Left renal pelvis (tissue), 4 donors: ENCODE results near the gene LONRF3. TPM values are rescaled to one million over a fixed set of nuclear protein-coding genes. Genes with fewer than 3 reads are reported as not detected.

ENCODE experiments used
- DNase-seq, 4 donors: peaks; one replicate each; pipeline ENCODE4 v3.0.0-alpha.2; 2013; ENCODE audit warnings: low read depth in 4 of 4, low spot score in 3 of 4
- polyA plus RNA-seq, 4 donors: library from polyadenylated mRNA; unstranded; fragments of 120-200 nt; gene quantifications; one replicate each; pipeline ENCODE4 v1.2.1, GENCODE V29; 2013; ENCODE audit not compliant: insufficient read length in 4 of 4

Gene LONRF3
- 1 to 10 TPM in 3 of 4 donors, under 1 TPM in 1; 0.79 to 1.6 (median 1.1) TPM for polyA plus RNA-seq

DNA sequence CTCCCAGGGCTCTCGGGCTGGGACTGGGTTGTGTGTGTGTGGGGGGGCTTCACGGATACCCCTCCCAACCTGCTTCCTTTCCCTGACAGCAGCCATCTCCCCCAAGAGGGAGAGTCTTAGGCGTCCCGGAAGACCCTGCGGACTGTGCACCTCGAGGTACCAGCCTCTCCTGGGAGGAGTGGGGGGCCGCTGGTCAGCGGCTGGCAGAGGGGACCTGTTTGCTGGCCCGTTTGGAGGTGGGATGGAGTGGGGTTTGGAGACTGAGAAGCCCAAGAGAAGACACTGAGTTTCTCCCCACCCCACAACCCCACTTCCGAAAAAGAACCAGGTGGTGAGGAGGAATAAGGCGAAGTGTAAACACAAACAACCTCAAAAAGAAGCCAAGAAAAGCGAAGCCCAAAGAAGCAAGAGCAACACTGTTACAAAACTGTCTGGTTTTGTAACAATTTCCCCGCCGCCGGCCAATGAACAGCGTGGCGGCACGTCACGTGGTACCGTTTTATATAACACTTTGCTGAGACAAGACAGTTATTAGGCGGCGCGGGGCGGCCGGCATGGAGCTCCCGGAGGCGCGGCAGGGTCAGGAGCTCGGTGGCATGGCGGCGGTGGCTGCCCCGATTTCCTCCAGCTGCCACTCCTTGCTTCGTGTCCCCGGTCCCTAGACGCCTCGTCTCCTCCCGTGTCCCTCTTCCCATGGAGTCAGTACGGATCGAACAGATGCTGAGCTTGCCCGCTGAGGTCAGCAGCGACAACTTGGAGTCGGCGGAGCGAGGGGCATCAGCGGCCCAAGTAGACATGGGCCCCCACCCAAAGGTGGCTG is at the start of gene LONRF3:
TSS of gene LONRF3 (plus strand) at position 531 of the 820 bp plus-strand sequence. CDS start at position 694, 163 bp downstream.
- DNase-seq: no peak

DNA sequence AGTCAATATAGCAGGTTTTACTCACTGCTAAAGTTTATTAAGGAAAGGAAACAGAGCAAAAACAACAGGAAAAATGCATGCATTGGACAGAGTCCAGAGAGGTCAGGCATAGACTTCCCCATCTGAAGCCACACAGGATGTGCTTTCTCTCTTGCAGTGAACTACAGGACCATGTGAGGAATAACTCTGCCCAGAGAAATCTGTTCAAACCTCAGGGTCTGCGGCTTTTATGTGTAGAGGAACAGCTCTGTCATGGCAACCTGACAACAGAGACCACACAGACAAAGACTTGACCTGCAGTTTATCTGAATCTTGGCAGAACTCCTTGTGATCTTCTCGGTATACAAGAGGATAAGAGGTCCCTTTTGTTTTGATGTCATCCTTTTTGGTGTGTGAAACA is 46.3 kb upstream of the LONRF3 start:
- DNase-seq: peak in 2 of 4 donors; percentile 0 to 2

DNA sequence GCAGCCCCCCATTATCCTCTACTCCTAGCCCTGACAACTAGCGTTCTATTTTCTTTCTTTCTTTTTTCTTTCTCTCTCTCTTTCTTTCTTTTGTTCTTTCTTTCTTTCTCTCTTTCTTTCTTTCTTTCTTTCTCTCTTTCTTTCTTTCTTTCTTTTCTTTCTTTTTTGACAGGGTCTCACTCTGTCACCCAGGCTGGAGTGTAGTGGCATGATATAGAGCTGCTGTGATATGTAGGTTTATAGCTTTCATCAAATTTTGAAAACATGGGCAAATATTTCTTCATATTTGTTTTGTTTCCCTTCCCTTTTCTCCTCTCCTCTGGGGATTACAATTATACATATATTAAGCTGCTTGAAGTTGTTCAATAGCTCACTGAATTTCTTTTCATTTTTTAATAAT is 39.1 kb upstream of the LONRF3 start:
- DNase-seq: no peak

DNA sequence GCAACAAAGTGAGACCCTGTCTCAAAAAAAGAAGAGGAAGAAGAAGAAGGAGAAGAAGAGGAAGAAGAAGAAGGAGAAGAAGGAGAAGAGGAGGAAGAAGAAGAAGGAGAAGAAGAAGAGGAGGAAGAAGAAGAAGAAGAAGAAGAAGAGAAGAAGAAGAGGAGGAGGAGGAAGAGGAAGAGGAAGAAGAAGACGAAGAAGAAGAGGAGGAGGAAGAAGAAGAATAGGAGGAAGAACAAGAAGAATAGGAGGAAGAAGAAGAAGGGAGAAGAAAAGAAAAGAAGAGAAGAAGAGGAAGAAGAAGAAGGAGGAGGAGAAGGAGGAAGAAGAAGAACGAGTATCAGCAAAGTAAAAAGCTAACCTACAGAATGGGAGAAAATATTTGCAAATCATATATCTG is 33.3 kb upstream of the LONRF3 start:
- no peak for DNase-seq

DNA sequence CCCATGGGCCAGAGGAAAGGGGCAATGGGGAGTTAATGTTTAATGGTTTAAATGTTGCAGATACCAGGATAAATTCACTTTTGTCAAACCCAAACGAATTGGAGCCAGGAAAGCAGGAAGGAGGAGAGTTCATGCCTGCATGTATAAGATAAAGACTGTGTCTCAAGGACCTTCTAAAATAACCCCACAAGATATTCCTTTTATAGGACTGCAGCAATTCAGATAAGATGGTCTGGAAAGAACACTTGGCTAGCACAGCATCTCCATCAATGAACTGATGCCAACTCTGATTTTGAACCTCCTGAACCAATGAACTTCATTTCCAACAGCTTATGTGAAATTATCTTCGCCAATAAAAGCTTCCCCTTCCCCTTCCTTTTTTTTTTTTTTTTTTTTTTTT is 31.3 kb upstream of the LONRF3 start:
- DNase-seq: no peak

DNA sequence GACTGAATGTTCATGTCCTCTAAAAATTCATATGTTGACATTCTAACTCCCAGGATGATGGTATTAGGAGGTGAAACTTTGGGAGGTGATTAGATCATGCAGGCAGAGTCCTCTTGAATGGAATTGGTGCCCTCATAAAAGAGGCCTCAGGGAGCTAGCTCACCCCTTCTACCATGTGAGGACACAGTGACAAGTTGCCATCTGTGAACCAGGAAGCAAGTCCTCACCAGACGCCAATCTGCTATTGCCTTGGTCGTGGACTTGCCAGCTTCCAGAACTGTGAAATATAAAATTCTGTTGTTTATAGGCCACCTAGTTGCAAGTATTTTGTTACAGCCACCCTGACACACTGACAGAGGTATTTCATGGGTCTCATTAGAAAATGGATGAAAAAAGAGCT is 28.5 kb upstream of the LONRF3 start:
- no peak for DNase-seq

DNA sequence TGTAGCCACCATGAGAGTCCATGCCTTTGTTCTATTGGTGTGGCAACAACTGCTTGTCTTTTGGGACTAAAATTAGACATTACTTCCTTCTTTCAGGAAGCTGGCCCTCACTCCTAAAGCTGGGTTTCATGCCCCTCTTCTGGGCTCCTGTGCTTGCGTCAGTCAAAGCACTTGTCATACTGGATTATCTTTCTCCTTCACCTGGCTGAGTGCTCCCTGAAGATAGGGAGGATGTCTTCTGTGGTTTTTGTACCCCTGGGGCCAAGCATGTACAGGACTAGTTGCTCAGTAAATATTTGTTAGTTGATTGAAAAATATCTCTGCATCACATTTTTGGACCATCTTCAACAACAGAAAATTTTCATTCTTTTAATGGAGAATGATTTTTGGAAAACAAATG is 26.1 kb upstream of the LONRF3 start:
- DNase-seq: no peak

DNA sequence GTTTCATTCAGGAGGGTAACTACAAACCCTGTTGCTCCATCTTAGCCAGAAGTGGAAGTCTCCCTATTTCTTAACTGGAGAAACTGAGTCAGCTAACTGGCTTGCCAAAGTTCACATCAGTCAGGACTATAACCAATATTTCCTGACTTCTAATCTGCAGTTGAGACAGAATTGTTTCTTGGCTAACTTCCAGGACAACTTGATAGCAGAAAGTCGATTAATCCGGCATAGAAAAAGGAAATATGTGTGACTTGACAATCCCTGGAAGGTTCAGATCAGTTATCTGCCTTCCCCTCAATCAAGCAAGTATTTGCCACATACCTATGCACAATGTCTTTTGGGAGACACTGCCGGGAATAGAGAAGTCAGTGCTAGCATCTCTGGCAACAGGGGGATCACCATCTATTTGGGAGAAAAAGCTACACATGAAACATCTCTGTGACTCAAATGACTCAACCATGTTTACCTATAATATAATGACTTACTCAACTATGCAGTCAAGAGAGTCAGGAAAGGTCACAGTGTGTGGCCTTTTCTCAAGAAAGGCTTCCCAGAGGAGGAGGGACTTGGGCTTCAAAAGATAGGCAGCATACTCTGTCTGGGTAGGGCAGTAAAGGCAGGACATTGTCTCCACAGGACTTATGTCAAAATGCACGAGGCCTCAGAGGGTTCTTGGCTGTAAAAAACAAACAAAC is 12.4 kb upstream of the LONRF3 start:
- DNase-seq: no peak

DNA sequence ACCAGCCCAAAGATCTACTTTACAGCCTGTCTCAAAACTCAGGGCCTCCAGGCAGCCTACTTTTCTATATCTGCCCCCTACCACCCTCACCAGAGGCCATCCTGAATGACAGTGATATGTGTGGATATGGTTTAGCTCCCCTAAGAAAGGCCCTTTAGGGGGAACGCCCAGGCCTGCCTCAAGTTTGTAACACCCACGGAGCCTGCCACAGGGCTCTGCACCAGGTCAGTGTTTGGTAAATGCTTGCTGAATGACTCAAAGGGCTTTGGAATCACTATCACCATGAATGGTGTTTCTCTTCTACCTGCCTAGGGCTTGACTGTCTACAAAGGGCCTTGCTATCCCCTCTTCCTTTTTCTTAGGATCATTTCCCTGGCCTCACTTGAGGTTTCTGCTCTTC is 11.3 kb upstream of the LONRF3 start:
- no peak for DNase-seq

DNA sequence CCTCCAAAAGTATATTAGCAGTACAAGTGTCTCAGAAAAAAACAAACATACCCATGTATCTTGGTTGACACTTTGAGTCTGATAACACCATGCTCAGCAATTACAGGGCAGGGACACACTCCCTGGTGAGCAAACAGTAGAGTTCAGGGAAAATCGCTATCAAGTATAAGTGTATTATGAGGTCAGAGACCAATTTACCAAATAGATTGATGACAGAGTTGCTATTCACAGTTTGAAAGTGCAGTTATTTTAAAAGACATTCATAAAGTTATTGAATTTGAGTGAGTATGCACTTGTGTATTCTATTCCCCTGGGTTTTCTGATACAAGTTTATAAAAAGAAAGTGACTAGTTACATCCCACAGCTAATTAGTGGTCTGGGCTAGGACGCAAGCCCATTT is 10.2 kb upstream of the LONRF3 start:
- no peak for DNase-seq

DNA sequence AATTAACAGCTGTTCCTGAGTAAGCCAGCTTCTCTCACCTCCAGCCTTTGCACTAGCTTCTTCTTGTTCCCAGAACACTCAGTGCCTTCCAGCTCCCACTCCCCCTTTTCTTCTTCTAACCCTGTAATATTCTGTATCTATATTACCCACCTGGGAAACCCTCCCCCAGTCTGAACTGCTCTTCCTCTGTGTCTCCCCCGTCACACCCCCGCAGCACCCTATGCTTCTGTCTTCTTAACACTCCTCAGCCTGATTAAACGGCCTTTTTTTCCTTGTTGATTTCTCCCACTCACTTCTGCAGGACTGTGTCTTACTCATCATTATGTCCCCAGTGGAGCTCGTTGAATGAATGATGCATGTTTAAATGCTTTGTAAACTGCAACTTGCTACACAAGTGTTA is 9.0 kb upstream of the LONRF3 start:
- no peak for DNase-seq

DNA sequence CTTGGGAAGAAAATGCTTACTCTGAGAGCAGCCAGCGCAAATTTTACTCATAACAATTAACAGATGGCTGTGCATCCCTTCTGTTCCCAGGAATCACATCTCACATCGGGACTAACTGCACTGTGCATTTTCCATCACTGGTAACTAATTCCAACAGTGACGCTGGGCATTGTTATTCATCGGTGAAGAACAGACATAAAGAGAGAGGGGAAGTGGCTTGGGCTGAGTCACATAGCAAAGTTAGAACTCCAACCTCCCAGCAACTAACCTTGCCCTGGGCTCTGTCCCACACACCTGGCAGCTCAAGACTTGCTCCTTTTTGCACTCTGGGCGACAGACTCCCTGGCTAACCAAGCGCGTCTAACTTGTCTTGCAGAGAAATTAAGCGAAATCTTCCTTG is 6.4 kb upstream of the LONRF3 start:
- no peak for DNase-seq

DNA sequence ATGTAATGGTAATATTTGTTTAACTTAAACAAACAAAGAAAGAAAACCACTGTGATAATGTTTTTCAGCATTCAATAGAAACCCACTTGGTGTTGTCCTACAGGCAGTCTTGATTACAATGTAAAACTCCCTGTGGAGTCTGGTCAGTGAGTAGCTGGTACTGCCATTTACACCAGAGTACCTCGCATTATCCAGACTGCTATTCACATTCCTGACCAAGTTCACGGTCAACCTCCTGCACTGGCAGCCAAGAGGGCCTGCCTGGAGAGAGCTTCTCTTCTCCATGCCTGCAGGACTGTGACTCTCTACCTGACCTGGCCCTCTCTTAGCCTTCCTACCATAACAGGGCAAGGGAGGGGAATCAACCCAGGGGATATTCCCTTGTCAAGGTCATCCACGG is 2.9 kb upstream of the LONRF3 start:
- DNase-seq: no peak

DNA sequence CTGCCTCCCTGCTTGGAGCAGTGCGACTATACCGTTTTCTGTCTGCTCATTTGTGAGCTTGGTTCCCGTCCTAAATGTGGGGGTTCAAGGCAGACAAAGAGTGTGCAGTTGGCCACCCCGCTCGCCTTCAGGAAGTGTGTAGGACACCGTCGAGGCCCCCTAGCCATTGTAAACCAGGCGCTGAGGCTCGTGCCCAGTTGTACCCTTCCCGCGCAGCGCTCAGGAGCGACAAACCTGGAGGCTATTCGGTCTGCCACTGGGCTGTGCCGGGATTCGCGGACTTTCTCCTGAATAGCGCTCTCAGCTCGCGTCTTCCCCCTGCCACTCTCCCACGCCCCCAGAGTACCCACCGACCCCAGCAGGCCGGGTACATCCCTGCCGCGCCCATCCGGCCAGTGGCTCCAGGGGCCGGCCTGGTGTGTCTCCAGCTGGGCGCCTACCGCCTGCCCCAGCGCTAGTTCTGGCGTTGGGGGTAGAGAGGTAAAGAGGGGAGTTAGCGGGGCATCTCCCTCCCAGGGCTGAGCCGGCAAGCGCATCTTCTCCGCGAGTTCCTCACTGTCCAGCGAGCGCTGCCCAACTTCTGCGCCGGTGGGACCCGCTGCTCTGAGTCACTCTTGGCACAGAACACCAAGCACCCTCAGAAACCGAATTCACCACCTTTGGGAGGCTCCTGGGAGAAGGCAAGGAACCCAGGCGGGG is 880 bp upstream of the LONRF3 start:
- DNase-seq: no peak

DNA sequence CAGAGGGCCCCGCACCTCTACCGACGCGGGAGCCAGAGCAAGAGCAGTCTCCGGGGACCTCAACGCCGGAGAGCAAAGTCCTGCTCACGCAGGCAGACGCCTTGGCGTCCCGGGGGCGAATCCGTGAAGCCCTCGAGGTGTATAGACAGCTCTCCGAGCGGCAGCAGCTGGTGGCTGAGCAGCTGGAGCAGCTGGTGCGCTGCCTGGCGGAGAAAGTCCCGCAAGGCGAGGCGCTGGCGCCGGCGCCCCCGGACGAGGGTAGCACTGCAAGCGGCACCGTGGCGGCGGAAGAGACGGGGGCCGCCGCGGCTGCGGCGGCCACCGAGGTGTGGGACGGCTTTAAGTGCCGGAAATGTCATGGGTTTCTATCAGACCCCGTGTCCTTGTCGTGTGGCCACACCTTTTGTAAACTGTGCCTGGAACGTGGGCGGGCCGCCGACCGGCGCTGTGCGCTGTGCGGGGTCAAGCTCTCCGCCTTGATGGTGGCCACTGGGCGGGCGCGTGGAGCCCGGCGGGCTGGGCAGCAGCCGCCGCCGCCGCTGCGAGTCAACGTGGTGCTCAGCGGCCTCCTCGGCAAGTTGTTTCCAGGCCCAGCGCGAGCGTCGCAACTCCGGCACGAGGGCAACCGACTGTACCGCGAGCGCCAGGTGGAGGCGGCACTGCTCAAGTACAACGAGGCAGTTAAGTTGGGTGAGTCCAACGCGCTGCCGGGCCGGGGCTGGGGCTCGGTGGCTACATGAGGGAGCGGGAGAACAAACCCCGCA is 672 bp downstream of the LONRF3 start:
- DNase-seq: no peak

DNA sequence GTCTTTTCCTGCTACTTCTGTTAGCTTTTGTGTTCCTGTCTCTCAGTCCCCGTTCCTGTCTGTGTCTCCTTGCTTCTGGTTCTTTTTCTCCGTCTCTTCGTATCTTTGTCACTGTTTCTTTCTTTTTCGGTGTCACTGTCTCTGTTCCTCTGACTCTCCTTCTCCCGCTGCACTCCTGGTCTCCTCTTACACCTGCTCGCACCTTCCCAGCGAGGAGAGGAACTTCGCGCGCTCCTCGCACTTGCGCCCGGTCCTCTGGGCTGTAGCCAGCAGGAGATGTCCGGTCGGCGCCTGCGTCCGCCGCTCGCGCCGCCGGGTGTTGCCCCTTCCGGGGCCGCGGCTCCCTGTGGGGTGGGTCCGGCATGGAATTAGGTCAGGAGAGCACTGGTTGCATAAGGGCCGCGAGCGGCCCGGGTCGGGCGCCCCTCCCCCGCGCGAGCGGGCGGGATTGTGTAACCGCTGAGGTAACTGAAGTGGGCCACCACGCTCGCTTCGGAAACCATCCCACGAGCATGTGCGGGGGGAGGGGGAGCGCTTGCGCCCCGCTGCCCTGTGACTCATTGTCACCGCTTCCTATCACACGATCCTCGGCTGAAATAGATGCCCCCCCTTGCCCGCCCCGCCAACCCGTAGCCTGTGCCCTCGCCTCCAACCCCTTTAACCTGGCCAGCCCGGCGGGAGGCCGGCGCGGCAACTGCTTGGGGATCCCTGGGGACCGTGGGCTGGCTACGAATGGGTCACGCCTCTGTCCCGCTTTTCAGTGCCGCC is 1.6 kb downstream of the LONRF3 start:
- DNase-seq: no peak

DNA sequence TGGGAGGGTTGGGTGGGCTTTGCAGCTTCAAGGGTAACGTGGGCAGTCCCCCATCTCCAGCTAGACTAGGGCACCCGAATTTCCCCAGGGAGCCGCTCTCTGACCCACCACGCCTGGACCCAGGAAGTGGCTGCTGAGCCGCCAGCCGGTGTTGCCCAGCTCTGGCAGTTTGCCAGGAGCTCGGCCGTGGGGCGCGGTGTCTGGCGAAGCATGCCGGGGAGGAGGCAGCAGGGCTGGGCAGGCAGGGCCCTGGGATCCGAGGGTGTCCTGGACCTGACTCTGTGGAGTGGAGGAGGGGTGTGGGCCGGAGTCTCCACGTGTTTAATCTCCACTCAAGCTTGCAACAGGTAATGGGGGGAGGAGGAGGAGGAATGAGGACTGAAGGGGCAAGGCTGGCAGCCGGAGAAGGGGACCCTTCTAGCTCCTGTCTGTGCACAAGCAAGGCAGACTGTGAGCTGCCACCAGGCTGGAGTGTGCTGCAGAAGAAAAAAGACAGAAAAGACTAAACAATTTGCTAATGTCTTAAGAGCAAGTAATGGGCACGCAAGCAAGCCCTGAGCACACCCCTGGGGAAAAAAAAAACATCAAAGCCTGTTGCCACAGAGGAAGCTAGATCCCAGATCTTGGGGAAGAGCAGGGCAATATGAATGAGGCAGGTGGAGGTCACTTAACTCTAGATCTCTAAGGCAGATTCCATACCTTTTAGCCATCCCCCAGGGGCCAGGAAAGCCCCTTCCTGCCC is 2.4 kb downstream of the LONRF3 start:
- no peak for DNase-seq

DNA sequence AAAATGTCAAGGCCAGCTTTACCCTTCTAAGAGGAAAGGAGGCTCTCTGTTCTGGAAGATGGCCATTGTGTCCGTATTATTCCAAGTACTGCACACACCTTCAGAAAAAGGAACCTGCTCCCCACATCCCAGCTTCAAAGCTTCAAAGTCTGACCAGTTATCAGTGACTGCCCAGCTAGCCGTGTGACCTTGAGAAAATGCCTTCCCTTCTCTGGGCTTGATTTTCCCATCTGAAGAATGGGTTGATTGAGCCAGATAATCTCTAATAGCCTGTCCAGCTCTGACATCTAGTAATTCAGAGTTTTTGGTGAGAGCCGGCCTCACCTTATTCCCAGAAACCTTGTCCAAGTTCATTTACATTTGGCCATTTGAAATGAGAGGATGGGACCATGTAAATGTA is 3.0 kb downstream of the LONRF3 start:
- DNase-seq: no peak

DNA sequence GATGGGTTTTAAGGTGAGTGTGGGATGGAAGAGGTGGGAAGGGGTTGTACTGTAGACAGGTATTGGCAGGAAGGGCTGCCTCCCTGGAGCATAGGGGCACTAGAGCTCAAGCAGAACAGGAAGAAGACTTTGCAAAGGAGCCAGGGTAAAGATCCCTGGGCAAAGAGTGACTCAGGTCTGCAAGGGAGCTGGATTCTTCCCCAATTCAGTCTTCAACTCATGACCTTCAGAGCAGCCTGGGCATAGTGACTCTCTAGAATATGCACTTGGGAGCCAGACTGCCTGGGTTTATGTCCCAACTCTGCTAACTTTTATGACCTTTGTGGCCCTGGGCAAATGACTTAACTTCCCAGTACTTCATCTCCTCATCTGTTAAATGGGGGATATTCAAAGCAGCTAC is 4.0 kb downstream of the LONRF3 start:
- DNase-seq: no peak
